ENCODE data around the gene CHKA. TPM values are rescaled to one million over a fixed set of nuclear protein-coding genes. Genes with fewer than 3 reads are reported as not detected.

The CHKA gene
- total RNA-seq, 3 donors from 2014 or later = 15.1 to 20.2 (median 18.9) TPM

Other genes starting within 250 kb of the CHKA start
- 10 to 100 TPM; 12.8 to 15.6 (median 14.1) TPM for gene UNC93B1, start 117.3 kb downstream of the CHKA start, total RNA-seq
- gene ALDH3B1, start 111.1 kb downstream of the CHKA start, total RNA-seq = under 1 TPM in 2 of 3 donors, not detected in 1; 0.08 to 0.15 TPM
- gene NDUFS8, start 90.7 kb downstream of the CHKA start, total RNA-seq = 100 to 1,000 TPM; 157 to 173 (median 159) TPM
- gene TCIRG1, start 82.4 kb downstream of the CHKA start, total RNA-seq = 100 to 1,000 TPM in 2 of 3 donors, 10 to 100 TPM in 1; 87.0 to 109 (median 101) TPM
- 10 to 100 TPM; 23.5 to 30.0 (median 25.7) TPM for gene KMT5B, start 91.9 kb upstream of the CHKA start, total RNA-seq
- gene C11orf24, start 150.6 kb upstream of the CHKA start, total RNA-seq = 10 to 100 TPM; 46.8 to 49.2 (median 47.3) TPM
- gene LRP5, start 191.2 kb upstream of the CHKA start, total RNA-seq = 1 to 10 TPM; 7.7 to 8.5 (median 7.9) TPM